ENCODE results near the gene COPA.

GRCh38 chr1:160330119-160330518 lies 12.9 kb downstream of the COPA start:
- TF ChIP-seq POLR2A (IDR thresholded peaks at IDR 0.05) (no peak), CTCF (IDR thresholded peaks at IDR 0.05) (no peak)
